ENCODE results near the gene PTRH1.

Gene PTRH1, protein sequence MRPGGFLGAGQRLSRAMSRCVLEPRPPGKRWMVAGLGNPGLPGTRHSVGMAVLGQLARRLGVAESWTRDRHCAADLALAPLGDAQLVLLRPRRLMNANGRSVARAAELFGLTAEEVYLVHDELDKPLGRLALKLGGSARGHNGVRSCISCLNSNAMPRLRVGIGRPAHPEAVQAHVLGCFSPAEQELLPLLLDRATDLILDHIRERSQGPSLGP

GRCh38 chr9:127715470-127716337 lies at the start of gene PTRH1, which contains the start of gene TTC16:
PTRH1 (minus strand) TSS chr9:127715663; CDS start chr9:127715639, 24 bp downstream.
TTC16 (plus strand) TSS chr9:127716079; CDS start chr9:127716146, 67 bp downstream.
- H3K4me3 ChIP-seq = peak within 1 kb of the TSS; percentile 72 to 78
- no peaks in the 10 kb centered on the region for H3K27me3 ChIP-seq
- peaks cover 0 to 10% (median 0%) of the 10 kb centered on the region in 3 donors for H3K36me3 ChIP-seq
- no peak for TF ChIP-seq CTCF (IDR thresholded peaks at IDR 0.05)
- peak within 1 kb of the TSS; percentile 81 for H3K27ac ChIP-seq
- intact Hi-C loops (cut with DNase I; ENCODE audit: low total_unique reads) = no loop called here
- H3K9me3 ChIP-seq = no peaks in the 10 kb centered on the region
- peaks cover 0 to 20% (median 18%) of the 10 kb centered on the region in 4 donors for H3K4me1 ChIP-seq
- peak; percentile 97 to 98 for DNase-seq

DNA sequence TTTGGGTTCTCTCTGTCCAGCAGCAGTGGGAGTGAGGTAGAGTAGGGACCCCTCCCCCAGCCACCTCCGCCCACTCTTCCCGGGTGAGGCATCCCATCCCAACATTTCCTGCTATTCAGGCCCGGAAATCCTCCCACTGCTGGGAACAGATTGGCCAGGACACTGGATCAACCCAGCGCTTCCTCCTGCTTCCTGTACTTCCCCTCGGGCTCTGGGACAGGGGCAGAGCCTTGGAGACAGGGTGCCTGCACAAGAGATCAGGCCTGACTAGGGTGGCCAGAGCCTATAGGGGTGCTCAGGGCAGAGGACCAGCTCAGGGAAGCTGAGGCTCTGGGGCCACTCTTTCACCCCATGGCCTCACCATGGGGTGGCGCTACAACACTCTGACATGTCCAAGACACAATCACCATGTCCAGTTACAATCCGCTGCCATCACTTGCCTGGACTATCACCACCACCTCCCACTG lies 48.5 kb upstream of the PTRH1 start:
- Histone ChIP-seq H3K27ac (no peak overlapping the region), H3K4me1 (peaks cover 0 to 4% (median 0%) of the 10 kb centered on the region in 4 donors), H3K27me3 (peaks cover 0 to 50% of the 10 kb centered on the region in 2 donors), H3K9me3 (no peaks in the 10 kb centered on the region), H3K4me3 (no peak overlapping the region), H3K36me3 (no peaks in the 10 kb centered on the region)
- no peak for DNase-seq
- intact Hi-C loops (cut with DNase I; ENCODE audit: low total_unique reads) = no loop called here
- TF ChIP-seq CTCF (IDR thresholded peaks at IDR 0.05) = peak in 1 of 2 experiments; percentile 21

DNA sequence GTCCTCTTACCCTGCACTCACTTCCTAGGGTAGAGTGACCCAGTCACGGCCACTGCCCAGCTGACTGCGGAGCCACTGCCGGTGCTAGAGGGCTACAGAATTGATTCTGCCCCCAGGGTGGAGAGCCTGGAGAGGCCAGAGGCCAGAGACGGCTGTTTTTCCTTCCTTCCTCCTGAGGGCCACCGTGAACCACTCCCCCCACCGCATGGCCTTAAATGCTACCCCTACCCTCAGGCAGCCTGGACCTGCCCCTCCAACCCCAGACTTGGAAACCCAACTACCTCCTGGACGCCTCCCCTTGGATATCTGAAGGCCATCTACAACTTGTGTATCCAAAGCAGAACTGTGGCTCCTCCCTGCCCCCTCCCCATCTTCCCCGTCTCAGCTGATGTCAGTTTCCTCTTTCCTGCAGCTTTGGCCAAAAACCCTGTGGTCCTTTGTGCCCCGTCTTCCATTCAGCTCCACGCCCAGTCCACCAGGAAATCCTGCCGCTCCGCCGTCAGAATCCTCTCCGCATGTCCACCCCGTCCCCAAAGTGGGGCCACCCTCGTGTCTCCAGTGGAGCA lies 46.7 kb upstream of the PTRH1 start:
- intact Hi-C loops (cut with DNase I; ENCODE audit: low total_unique reads) = no loop called here
- H3K27me3 ChIP-seq = peaks cover 0 to 50% of the 10 kb centered on the region in 2 donors
- no peak for TF ChIP-seq CTCF (IDR thresholded peaks at IDR 0.05)
- no peaks in the 10 kb centered on the region for H3K4me1 ChIP-seq
- H3K9me3 ChIP-seq = no peaks in the 10 kb centered on the region
- no peaks in the 10 kb centered on the region for H3K36me3 ChIP-seq
- no peak overlapping the region for H3K27ac ChIP-seq
- peak in 1 of 2 donors; percentile 69 for DNase-seq
- H3K4me3 ChIP-seq = no peak overlapping the region

DNA sequence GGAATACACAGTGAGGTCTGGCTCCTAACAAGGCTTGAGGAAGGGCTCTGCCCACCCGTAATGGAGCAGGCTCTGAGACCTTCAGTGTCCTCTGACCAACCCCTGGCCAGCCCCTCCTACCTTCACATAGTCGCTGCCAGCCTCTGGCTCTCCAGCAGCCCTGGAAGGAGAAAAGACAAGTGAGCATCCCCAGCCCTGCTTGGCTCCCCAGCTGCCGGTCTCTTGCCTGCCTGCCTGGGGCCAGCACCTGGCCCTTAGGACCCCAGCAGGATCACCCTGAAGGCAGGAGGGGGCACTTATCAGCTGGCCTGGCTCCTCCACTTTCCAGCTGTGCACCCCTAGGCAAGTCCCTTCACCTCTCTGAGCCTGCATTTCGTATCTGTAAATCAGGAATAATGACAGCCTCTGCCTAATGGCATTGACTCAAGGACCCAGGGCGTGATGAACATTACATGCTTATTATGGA lies 46.1 kb upstream of the PTRH1 start:
- Histone ChIP-seq H3K4me1 (no peaks in the 10 kb centered on the region), H3K27ac (no peak overlapping the region), H3K4me3 (no peak overlapping the region), H3K9me3 (no peaks in the 10 kb centered on the region), H3K36me3 (no peaks in the 10 kb centered on the region), H3K27me3 (peaks cover 0 to 50% of the 10 kb centered on the region in 2 donors)
- intact Hi-C loops (cut with DNase I; ENCODE audit: low total_unique reads) = no loop called here
- TF ChIP-seq CTCF (IDR thresholded peaks at IDR 0.05) = no peak
- DNase-seq = no peak

DNA sequence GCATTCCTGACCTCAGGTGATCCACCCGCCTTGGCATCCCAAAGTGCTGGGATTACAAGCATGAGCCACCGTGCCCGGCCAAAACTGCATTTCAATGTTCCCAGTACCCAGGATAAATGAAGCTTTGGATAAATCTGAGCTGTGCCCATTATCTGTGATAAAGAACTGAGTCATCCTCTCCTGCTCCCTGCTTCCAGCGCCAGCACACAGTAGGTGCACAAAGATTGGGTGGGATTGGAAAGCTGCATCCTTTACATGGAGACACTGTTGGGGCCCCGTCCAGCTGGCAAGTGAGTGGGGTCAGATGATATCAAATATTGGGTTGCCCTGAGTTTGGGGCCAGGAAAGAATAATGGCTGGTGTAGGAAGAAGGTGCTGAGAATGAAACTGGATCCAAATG lies 45.6 kb upstream of the PTRH1 start:
- TF ChIP-seq CTCF (IDR thresholded peaks at IDR 0.05) = no peak
- H3K4me1 ChIP-seq = no peaks in the 10 kb centered on the region
- H3K27me3 ChIP-seq = peaks cover 0 to 49% of the 10 kb centered on the region in 2 donors
- intact Hi-C loops (cut with DNase I; ENCODE audit: low total_unique reads) = no loop called here
- DNase-seq = no peak
- no peak overlapping the region for H3K4me3 ChIP-seq
- H3K36me3 ChIP-seq = no peaks in the 10 kb centered on the region
- H3K27ac ChIP-seq = no peak overlapping the region
- H3K9me3 ChIP-seq = no peaks in the 10 kb centered on the region
